Kasumi-1 (cell line): ENCODE results near the gene AMN.

ENCODE experiments used
- DNase-seq, 2 experiments: peaks; one replicate each; lab custom pipeline; 2025; lab: John Stamatoyannopoulos, UW

Gene AMN

GRCh38 chr14:102928412-102929240 is 6.2 kb downstream of the AMN start:
- peak; percentile 72 to 76 for DNase-seq

- DNase-seq: no peak
These were observed 7.0 kb downstream of the AMN start for GRCh38 chr14:102929241-102930137.

DNA sequence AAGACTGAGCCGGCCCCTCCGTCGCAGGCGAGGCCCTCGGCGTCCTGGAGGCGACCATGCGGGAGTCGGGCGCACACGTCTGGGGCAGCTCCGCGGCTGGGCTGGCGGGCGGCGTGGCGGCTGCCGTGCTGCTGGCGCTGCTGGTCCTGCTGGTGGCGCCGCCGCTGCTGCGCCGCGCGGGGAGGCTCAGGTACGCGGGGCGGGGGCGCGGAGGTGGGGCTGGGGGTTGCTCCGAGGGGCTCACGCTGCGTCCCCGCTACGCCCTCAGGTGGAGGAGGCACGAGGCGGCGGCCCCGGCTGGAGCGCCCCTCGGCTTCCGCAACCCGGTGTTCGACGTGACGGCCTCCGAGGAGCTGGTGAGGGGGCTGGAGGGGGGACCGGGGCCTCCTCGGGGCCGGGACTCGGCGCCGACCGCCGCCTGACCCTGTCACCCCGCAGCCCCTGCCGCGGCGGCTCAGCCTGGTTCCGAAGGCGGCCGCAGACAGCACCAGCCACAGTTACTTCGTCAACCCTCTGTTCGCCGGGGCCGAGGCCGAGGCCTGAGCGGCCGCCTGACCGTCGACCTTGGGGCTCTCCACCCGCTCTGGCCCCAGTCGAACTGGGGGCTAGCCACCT is 7.8 kb downstream of the AMN start:
- no peak for DNase-seq

DNA sequence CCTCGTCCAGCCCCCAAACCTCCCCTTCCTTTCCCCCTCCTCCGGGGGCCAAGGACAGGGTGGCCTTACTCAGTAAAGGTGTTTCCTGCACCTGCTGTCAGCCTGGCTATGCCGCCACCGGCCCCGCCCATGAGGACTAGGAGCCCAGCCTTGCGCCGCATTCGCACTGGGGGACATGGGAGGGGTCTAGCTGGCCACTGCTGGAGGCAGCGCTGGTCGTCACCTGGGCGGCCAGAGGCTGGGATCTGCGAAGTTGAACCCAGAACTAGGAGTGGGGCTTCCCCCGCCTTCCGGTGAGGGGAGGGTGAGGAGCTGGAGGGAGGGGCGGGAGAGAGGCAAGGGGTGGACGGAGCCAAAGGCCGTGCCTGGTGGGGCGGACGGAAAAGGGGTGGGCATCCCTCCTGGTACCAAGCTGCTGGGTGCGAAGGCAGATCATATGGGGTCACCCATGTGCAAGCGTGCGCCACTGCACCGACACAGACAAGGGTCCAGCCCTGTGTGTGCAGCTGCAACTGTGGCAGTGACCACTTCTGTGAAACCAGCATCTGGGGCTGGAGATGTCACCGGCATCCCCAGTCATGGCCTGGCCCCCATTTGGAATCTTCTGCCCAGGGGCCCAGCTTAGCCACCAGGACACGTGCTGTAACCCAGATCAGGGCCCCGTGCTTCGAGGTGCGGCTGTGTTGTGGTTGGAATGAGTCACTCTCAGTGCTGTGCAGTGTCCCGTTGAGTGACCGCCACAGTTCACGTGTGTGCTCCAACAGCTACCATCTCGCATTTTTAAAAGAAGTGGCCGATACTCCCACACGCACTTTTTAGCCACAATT is 8.5 kb downstream of the AMN start:
- DNase-seq: no peak

GRCh38 chr14:102931580-102932285 is 9.3 kb downstream of the AMN start:
- DNase-seq: no peak

DNA sequence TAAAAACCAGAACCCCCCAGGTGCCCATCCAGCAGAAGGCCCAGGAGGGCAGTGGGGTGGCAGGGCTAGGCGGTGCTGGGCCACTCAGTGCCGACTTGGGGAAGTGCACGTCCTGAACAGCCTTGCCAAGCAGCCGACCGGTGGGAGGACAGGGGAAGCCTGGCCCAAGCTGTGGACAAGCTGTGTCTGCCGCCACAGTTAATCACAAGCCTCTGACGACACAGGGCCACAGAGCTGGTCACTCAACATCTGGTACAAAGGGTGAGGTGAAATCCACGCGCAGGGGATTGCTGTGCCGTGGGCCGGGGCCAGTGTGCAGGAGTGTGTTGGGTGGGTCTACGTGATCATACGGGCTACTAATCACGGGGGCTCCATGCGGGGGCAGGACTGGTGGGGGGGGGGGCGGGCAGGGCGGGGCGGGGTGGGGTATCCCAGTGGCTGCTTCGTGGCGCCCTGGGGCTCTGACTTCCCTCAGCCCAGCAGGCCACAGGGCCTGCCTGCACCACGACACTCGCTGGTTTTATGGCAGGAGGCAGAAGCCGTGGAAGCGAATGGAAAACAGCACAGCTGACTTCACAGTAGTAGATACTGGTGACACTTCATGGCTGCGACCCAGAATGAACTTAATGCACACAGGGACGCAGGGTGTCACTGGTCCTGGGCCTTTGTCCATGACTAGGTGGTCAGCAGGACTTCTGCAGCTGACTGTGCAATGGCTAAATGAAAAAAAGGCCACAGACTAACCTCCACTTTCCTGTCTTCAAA is 10.2 kb downstream of the AMN start:
- no peak for DNase-seq

GRCh38 chr14:102933618-102934231 is 11.3 kb downstream of the AMN start:
- DNase-seq: no peak

GRCh38 chr14:102935756-102936155 is 13.3 kb downstream of the AMN start:
- no peak for DNase-seq

DNA sequence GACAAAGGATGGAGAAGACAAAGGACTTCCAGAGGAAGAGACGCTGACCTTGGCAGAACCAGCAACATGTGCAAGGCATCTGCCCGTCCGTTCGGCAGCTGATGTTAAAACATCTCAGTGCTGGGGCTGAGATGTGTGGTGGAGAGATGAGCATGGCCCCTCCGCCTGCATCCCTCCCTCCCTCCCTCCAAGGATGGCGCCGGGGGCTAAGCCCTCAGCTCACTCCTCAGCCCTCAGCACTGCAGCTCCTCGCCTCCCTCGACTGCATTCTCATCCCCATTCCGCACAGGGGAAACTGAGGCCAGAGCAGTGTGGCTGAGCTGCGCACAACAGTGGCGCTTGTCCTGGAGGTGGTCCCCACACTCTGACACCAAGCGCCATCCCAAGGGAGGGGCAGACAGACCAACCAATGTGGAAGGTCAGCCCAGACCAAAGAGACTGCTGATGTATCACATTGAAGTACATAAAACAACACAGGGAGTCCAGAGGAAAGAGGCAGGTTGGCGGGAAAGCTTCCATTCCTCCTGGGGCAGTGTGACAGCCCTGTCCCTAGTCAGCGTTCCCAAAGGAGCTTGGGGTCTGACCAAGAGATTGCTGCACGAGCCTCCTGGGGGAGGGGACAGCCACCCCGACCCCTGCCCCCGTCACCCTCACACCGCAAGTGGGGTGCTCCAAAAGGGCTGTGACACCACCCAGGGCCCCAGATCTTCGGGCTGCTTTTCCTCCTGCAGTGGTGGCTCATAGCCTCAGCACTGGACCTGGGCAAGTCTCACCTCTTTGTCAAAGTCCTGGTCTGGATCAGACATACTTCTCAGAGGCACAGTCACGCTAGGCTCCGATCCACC is 15.1 kb downstream of the AMN start:
- no peak for DNase-seq

DNA sequence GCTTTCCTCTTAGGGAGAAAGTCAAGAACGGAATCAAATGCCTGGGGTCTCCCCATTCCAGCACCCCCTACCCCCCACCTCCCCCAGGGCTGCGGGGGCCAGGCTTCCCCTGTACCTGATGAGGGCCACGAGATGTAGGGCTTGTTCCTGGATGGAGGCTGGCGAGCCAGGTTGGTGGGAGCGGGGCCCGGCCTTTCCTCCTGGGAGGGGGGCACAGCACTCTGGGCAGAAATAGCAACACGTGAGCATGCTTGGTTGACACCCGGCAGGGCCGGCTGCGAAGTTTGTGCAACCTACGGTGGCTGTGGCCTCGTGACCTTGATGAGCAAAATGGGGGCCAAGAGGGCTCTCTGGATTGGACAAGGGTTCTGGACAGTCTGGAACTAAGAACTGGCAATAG is 15.7 kb downstream of the AMN start:
- no peak for DNase-seq

GRCh38 chr14:102939329-102939728 is 16.9 kb downstream of the AMN start:
- DNase-seq: no peak

GRCh38 chr14:102939820-102940561 is 17.5 kb downstream of the AMN start:
- DNase-seq: no peak

GRCh38 chr14:102940729-102941362 is 18.4 kb downstream of the AMN start:
- DNase-seq: no peak

DNA sequence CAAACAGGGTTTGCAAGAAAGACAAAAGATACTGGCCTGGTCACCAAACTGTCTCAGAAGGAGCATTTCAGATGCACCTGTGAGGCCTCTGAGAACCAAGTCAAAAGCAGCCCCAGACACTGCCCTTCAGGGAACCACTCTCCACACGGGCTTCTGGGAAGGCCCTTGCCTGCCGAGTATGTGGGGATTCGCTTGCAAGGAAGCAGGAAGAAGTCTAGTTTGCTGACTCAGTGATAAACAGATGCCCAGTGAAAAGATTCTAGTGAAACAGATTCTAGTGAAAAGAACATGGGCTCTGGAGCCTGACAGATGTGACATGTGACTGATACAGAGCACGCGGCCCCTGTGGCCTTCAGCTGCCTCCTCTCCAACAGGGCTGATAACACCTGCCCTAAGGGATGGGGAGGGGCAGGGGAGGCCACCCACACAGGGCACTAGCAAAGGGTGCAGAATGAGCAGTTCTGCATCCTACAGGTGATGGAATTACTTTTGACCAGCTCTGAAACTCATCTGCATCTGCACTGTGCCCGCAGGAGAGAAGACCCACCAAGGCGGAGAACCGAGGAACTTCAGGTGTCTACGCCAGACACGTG is 19.1 kb downstream of the AMN start:
- DNase-seq: no peak

- DNase-seq: no peak
These were observed 19.6 kb downstream of the AMN start for GRCh38 chr14:102942069-102942468.

DNA sequence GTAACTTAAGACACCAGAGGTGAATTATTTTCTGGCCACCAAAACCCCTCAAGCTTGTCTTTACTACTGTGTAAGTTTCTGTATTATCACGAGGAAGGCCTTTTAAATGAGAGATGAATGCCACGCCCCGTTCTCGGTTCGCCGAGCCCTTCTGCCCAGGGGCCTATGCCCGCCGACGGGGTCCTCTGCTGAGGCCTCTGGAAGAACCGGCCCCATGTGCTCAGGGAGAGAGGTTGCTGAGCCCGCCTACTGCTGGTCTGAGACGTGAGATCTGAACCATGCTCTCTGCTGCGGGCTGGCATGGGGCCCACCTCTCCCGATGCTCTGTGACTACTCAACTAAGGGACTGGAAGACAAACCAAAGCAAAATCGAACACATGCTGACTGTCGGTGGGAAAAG is 21.0 kb downstream of the AMN start:
- DNase-seq: no peak

GRCh38 chr14:102943979-102944378 is 21.5 kb downstream of the AMN start:
- DNase-seq: no peak
